ENCODE results near the gene SKI. TPM values are rescaled to one million over a fixed set of nuclear protein-coding genes. Genes with fewer than 3 reads are reported as not detected.

Gene SKI
- total and polyA plus RNA-seq, 2 donors (not counting 1 experiment from before 2014, with no cell fraction given): 14.9 to 74.9 TPM

DNA sequence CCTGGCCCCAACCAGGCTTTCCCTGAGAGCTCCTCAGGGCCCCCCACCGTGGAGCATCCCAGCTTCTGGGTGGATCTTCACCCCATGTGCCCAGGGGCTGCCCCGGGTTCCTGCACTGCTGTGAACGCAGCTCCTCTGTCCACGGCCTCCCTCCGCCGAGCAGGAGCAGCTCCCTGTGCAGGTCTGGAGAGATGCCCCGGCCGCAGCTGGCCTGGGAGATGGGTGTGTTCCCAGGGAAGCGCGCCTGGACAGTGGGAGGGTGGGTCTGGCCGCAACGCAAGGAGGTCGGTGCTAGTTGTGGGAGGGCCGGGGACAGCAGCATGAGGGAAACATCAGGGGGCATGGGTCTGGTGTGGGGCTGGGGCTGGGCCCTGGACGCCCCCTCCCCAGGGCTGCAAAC lies 91.9 kb downstream of the SKI start:
- Histone ChIP-seq H3K9me3 (ENCODE audit: control extremely low read depth in 1 of 3, control insufficient read depth in 2 of 3, insufficient read depth in 1 of 3, low read length in 2 of 3) (no peaks in the 10 kb centered on the region), H3K9ac (ENCODE audit: low read length) (no peak overlapping the region), H3K27me3 (replicated peaks in 1 of 4; ENCODE audit: control extremely low read depth in 1 of 4, control insufficient read depth in 3 of 4, insufficient read depth in 4 of 4, low read length in 3 of 4) (peaks cover 0 to 27% (median 0%) of the 10 kb centered on the region in 4 experiments), H4K20me1 (ENCODE audit: control insufficient read depth, insufficient read depth, low read length, poor library complexity, severe bottlenecking) (no peaks in the 10 kb centered on the region), H3K79me2 (ENCODE audit: control insufficient read depth, insufficient read depth, low read length) (no peaks in the 10 kb centered on the region), H2AFZ (ENCODE audit: insufficient read depth, low read depth, low read length, poor library complexity, severe bottlenecking) (no peak overlapping the region), H3K36me3 (replicated peaks in 1 of 2; ENCODE audit: control extremely low read depth in 1 of 2, control insufficient read depth in 1 of 2, extremely low read depth in 1 of 2, insufficient read depth in 2 of 2, low read length in 1 of 2) (no peaks in the 10 kb centered on the region), H3K4me3 (ENCODE audit: control extremely low read depth in 1 of 5, extremely low read depth in 1 of 5, insufficient read depth in 1 of 5, low read depth in 2 of 5, low read length in 4 of 5) (no peak overlapping the region), H3K4me1 (ENCODE audit: control insufficient read depth in 2 of 2, insufficient read depth in 2 of 2, low read length in 2 of 2) (peaks cover 10 to 17% of the 10 kb centered on the region in 2 donors), H3K4me2 (replicated peaks; ENCODE audit: low read depth, low read length, poor library complexity, severe bottlenecking) (no peak overlapping the region), H3K27ac (ENCODE audit: low read length in 2 of 2) (no peak overlapping the region)
- no peaks in the 10 kb centered on the region for H3K27me3 Mint-ChIP-seq
- POLR2A ChIA-PET: no interaction called here
- WGBS (ENCODE audit: insufficient coverage): 97% methylated on average over 15 of the region's 15 CpGs
- intact Hi-C loops (cut with micrococcal nuclease): no loop called here
- ATAC-seq (ENCODE audit: low read depth): no peak
- H3K4me1 Mint-ChIP-seq: peaks cover 8% of the 10 kb centered on the region
- peak; percentile 18 for DNase-seq
- H3K9me3 Mint-ChIP-seq (ENCODE audit: insufficient read depth): no peaks in the 10 kb centered on the region
- no peak for TF ChIP-seq EZH2 (IDR thresholded peaks at IDR 0.05; ENCODE audit: borderline replicate concordance, insufficient read depth, low read depth, low read length, poor library complexity, severe bottlenecking)
- TF ChIP-seq, protein P1, sequence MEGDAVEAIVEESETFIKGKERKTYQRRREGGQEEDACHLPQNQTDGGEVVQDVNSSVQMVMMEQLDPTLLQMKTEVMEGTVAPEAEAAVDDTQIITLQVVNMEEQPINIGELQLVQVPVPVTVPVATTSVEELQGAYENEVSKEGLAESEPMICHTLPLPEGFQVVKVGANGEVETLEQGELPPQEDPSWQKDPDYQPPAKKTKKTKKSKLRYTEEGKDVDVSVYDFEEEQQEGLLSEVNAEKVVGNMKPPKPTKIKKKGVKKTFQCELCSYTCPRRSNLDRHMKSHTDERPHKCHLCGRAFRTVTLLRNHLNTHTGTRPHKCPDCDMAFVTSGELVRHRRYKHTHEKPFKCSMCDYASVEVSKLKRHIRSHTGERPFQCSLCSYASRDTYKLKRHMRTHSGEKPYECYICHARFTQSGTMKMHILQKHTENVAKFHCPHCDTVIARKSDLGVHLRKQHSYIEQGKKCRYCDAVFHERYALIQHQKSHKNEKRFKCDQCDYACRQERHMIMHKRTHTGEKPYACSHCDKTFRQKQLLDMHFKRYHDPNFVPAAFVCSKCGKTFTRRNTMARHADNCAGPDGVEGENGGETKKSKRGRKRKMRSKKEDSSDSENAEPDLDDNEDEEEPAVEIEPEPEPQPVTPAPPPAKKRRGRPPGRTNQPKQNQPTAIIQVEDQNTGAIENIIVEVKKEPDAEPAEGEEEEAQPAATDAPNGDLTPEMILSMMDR (IDR thresholded peaks at IDR 0.05): no peak
- no peak overlapping the region for H3K4me3 Mint-ChIP-seq
- no peak overlapping the region for H3K27ac Mint-ChIP-seq
- CTCF ChIA-PET: interaction anchor here (1.5 kb wide), 1 partner anchor 125 kb away, joined by 5 read pairs; the partner anchor contains the start of gene FAAP20

DNA sequence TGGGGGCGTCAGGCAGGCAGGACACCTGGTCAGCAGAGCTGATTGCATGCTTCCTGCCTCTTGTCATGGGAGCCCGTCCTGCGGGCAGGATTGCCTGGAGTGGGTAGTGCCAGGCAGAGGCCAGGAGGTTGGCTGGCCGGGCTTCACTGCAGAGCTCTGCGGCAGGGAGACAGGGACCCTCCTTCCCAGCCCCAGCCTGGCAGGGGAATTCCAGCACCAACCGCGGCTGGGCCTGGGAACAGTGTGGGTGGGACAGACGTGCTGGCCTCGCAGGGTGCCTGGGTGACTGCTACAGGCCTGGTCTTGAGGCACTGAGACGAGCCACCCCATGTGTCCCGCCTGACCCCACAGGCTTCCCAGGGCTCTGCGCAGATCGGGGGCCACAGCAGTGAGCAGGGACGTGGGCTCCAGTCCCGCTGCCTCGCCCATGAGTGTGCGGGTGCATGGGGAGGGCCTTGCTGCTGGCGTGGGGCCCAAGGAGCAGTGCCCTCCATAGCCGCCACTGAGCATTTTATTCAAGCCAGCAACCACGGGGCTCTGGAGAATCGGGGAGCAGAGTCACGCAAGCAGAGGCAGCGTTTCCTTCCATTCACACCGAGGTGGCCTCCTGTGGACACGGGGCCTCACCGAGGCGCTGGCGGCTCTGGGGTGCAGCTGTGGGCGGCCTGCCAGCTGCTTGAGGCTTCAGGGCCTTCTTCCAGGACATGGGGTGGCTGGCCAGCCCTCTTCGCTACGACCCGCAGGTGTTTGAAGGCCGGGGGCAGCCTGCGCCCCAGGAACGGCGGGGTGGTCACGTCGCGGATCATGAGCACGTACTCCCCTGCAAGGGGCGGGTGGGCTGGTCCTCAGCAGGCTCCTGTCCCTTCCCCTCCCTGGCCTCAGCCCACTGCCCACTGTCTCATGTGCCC lies 92.9 kb downstream of the SKI start:
- CTCF ChIA-PET: interaction anchor here (1.5 kb wide), 1 partner anchor 61 kb away, joined by 3 read pairs; no protein-coding TSS in a partner anchor

More for the DNA sequence above, 92.9 kb downstream of the SKI start:
- DNase-seq (no peak), ATAC-seq (ENCODE audit: low read depth) (no peak)
- intact Hi-C loops (cut with micrococcal nuclease): no loop called here
- POLR2A ChIA-PET: interaction anchor here (0.6 kb wide), 1 partner anchor 116 kb away, joined by 5 read pairs; no protein-coding TSS in a partner anchor
- Histone ChIP-seq H3K27me3 (replicated peaks in 1 of 4; ENCODE audit: control extremely low read depth in 1 of 4, control insufficient read depth in 3 of 4, insufficient read depth in 4 of 4, low read length in 3 of 4) (peaks cover 0 to 27% (median 0%) of the 10 kb centered on the region in 4 experiments), H3K4me2 (replicated peaks; ENCODE audit: low read depth, low read length, poor library complexity, severe bottlenecking) (no peak overlapping the region), H3K79me2 (ENCODE audit: control insufficient read depth, insufficient read depth, low read length) (no peaks in the 10 kb centered on the region), H3K4me1 (ENCODE audit: control insufficient read depth in 2 of 2, insufficient read depth in 2 of 2, low read length in 2 of 2) (peaks cover 2 to 8% of the 10 kb centered on the region in 2 donors), H3K36me3 (replicated peaks in 1 of 2; ENCODE audit: control extremely low read depth in 1 of 2, control insufficient read depth in 1 of 2, extremely low read depth in 1 of 2, insufficient read depth in 2 of 2, low read length in 1 of 2) (no peaks in the 10 kb centered on the region), H3K27ac (ENCODE audit: low read length in 2 of 2) (no peak overlapping the region), H3K4me3 (ENCODE audit: control extremely low read depth in 1 of 5, extremely low read depth in 1 of 5, insufficient read depth in 1 of 5, low read depth in 2 of 5, low read length in 4 of 5) (no peak overlapping the region), H3K9me3 (ENCODE audit: control extremely low read depth in 1 of 3, control insufficient read depth in 2 of 3, insufficient read depth in 1 of 3, low read length in 2 of 3) (no peaks in the 10 kb centered on the region), H4K20me1 (ENCODE audit: control insufficient read depth, insufficient read depth, low read length, poor library complexity, severe bottlenecking) (no peaks in the 10 kb centered on the region), H2AFZ (ENCODE audit: insufficient read depth, low read depth, low read length, poor library complexity, severe bottlenecking) (no peak overlapping the region), H3K9ac (ENCODE audit: low read length) (no peak overlapping the region)
- no peaks in the 10 kb centered on the region for H3K9me3 Mint-ChIP-seq (ENCODE audit: insufficient read depth)
- WGBS (ENCODE audit: insufficient coverage): 90% methylated on average over 41 of the region's 41 CpGs
- H3K4me1 Mint-ChIP-seq: peaks cover 2% of the 10 kb centered on the region
- TF ChIP-seq, protein P1 (IDR thresholded peaks at IDR 0.05): no peak
- no peak for TF ChIP-seq EZH2 (IDR thresholded peaks at IDR 0.05; ENCODE audit: borderline replicate concordance, insufficient read depth, low read depth, low read length, poor library complexity, severe bottlenecking)
- H3K27ac Mint-ChIP-seq: no peak overlapping the region
- H3K27me3 Mint-ChIP-seq: no peaks in the 10 kb centered on the region
- no peak overlapping the region for H3K4me3 Mint-ChIP-seq

All from B cell (primary cell).